SH-SY5Y (cell line): ENCODE results near the gene ZNRF1.

Experiments used
- GATA2 ChIP-seq: IDR thresholded peaks from 2 replicates; pipeline ENCODE4 v1.6.1; 2011; ENCODE audit warnings: mild to moderate bottlenecking, low read depth, low read length
- GATA3 ChIP-seq: IDR thresholded peaks from 2 replicates; pipeline ENCODE4 v1.6.1; 2011; ENCODE audit warnings: low read depth, mild to moderate bottlenecking, low read length, moderate library complexity

ZNRF1 gene

DNA sequence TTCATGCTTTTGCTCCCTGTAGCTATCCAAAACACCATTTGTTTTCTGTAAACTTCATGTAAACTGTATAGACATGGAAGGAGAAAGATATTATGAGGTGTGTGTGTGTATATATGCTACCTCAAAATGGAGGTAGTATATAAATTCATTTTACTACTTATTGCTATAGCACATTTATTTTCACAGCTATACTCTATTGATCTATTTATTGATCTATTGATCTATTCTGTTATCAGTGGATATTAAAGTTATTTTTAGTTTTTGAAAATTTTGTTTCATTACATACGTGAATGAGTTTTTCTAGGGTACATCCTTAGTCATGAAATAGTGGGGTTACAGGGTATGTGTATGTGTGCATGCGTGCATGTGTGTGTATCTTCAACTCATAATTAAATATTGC is 15.5 kb downstream of the ZNRF1 start:
- TF ChIP-seq GATA2 (no peak), GATA3 (no peak)

- TF ChIP-seq GATA3 (no peak), GATA2 (no peak)
Measured at GRCh38 chr16:75017670-75018525, 19.1 kb downstream of the ZNRF1 start.

DNA sequence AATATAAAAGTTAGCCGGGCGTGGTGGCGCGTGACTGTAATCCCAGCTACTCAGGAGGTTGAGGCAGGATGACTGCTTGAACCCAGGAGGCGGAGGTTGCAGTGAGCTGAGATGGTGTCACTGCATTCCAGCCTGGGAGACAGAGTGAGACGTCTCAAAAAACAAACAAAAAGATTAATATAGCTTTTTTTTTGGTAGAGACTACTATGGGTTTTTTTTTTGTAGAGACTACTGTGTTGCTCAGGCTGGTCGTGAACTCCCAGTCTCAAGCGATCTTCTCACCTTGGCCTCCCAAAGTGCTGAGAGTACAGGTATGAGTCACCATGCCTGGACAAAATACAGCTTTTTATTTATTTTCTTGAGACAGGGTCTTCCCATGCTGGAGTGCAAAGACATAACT is 20.2 kb downstream of the ZNRF1 start:
- TF ChIP-seq GATA3: no peak
- TF ChIP-seq GATA2: no peak

DNA sequence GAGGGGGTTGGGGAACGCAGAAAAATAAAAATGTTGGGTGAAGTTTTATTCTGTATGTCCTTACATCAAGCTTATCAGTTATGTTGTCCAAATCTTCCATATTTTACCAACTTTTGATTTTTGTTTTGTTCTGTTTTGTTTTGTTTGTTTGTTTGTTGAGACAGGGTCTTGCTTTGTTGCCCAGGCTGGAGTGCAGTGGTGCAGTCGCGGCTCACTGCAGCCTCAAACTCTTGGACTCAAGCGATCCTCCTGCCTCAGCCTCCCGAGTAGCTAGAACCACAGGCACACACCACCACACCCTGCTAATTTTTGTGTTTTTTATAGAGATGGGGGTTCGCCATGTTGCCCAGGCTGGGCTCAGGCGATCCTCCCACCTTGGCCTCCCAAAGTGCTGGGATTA is 20.8 kb downstream of the ZNRF1 start:
- TF ChIP-seq GATA3: no peak
- no peak for TF ChIP-seq GATA2

GRCh38 chr16:75021410-75021809 is 22.6 kb downstream of the ZNRF1 start:
- TF ChIP-seq GATA2 (no peak), GATA3 (no peak)

- no peak for TF ChIP-seq GATA2
- TF ChIP-seq GATA3: no peak
Measured at GRCh38 chr16:75022567-75022966, 23.7 kb downstream of the ZNRF1 start.

DNA sequence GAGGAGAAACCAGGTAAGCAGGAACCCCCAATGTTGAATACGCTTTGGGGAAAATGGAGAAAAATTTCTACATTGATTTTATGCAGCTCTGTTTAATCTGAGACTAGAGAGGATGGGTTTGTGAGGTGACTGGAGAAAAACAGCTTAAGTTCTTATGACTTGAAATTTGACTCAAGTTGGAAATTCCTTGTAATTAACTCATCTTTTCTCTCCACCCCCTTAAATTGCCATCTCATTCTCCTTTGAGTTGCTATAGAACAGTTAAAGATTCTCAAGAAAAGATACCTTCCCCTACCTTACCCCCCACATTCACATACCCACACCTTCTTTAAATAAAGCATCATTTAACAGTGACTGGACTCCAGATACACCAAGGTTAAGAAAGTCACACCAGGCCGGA is 24.2 kb downstream of the ZNRF1 start:
- TF ChIP-seq GATA2: no peak
- no peak for TF ChIP-seq GATA3

DNA sequence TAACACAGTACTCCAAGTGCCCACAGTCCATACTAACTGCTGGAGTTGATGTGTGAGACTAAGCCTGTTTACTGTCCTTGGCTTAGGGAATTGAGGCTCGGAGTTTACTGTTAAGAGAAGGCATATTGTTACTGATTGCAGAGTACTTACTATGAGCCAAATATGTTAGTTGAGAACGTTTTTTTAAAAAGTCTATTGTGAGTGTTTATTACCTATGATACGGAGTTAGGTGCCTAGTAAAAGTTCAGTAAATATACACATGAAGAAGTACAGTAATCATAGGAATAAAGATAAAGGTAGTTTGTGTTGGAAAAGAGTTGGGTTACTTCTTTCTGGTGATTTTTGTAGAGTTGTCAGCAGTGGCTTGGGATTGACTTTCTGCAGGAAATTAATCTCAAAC is 25.4 kb downstream of the ZNRF1 start:
- TF ChIP-seq GATA3 (no peak), GATA2 (no peak)

GRCh38 chr16:75024594-75024993 is 25.8 kb downstream of the ZNRF1 start:
- TF ChIP-seq GATA3: no peak
- no peak for TF ChIP-seq GATA2

GRCh38 chr16:75025761-75026160 is 26.9 kb downstream of the ZNRF1 start:
- no peak for TF ChIP-seq GATA2

DNA sequence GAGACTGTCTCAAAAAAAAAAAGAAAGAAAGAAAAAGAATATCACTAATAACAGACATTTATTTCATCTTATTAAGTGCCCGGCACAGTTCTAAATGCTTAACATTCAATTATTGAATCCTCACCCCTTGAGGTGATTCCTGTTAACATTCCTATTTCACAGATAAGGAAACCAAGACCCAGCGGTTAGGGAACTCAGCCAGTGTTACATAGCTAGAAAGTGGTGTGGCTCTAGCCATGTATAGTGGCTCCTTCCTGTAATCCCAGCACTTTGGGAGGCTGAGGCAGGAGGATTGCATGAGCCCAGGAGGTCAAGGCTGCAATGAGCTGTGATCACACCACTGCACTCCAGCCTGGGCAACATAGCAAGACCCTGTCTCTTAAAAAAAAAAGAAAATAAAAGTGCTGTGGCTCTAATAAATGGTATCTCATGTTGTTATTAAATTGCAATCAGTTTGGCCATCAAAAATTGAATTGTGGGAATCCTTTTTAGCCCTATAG is 28.1 kb downstream of the ZNRF1 start:
- no peak for TF ChIP-seq GATA2
- no peak for TF ChIP-seq GATA3

- TF ChIP-seq GATA3 (no peak), GATA2 (no peak)
Measured at GRCh38 chr16:75027520-75028300, 28.9 kb downstream of the ZNRF1 start.

GRCh38 chr16:75028544-75029135 is 29.8 kb downstream of the ZNRF1 start:
- TF ChIP-seq GATA2 (no peak), GATA3 (no peak)

DNA sequence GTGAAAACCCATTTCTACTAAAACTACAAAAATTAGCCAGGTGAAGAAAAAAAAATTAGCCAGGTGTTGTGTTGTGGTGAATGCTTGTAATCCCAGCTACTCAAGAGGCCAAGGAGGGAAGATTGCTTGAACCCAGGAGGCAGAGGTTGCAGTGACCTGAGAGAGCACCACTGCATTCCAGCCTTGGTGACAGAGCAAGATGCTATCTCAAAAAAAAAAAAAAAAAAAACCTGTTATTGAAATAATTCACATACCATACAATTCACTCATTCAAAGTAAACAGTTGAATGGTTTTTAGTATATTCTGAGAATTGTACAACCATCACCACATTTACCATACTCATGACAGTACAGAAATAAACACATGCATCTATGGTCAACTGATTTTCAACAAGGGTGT is 31.0 kb downstream of the ZNRF1 start:
- no peak for TF ChIP-seq GATA2
- no peak for TF ChIP-seq GATA3

DNA sequence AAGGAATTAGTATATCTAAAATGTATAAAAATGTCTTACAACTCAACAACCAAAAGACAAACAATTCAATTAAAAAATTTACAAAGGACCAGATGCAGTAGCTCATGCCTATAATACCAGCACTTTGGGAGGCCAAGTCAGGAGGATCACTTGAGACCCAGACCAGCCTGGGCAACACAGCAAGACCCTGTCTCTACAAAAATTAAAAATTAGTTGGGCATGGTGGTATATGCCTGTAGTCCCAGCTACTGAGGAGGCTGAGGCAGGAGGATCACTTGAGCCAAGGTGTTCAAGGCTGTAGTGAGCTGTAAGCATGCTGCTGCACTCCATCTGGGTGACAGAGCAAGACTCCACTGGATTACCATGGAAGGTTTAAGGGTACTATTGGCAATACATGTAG is 33.8 kb downstream of the ZNRF1 start:
- TF ChIP-seq GATA3: no peak
- no peak for TF ChIP-seq GATA2
